T follicular helper cell (primary cell): ENCODE measurements around the gene YPEL5.
"Not testable (repeated sequence)": the region's sequence is repeated elsewhere in the genome, so short reads cannot be mapped to it uniquely, and the experiment has no call there.

ENCODE experiments used
- DNase-seq: peaks from one replicate; pipeline ENCODE4 v3.0.0-alpha.2; 2020; ENCODE audit warnings: low read depth

The YPEL5 gene

DNA sequence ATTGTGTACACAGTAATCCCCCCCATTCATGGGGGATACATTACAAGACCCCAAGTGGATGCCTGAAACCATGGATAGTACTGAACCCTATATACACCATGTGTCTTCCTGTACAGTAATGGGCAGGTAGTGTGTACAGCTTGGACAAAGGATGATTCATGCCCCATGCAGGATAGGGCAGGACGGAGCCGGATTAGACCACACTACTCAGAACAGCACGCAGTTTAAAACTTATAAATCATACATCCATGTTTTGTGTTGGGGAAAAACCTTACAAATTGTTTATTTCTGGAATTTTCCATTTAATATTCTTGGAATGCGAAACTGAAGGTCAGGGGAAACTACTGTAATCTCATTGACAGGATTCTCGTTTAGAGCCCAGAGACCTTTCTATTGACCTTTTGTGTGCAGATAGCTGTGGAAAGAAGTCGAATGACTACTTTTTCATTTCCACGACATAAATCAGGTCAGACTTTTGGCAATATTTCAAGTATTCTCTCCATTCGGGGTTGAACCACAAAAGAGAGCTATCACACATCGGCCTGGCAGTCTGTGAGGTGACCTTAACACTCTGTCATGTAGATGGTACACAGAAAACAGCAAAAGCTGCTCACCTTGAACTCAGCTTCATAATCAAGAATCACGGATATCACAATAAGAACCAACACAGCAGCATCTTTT lies 9.9 kb upstream of the YPEL5 start:
- DNase-seq, result no peak

GRCh38 chr2:30139131-30139870 lies 7.5 kb upstream of the YPEL5 start:
- DNase-seq, result no peak

DNA sequence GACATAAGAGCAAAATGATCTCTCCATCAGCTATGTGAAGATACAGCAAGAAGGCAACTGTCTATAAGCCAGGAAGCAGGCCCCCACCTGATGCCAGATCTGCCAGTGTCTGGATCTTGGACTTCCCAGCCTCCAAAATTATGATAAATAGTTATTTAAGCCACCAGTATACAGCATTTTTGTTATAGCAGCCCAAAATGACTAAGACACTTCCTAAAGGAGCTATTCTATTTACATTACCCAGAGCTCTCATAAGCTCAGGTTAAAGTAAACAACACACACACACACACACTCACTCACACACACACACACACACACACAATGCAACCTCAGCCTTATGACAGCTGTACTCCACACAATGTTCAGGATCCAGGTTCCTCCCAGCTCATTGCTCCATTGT lies 5.7 kb upstream of the YPEL5 start:
- no peak for DNase-seq

GRCh38 chr2:30144260-30144659 lies 2.5 kb upstream of the YPEL5 start:
- no peak for DNase-seq

DNA sequence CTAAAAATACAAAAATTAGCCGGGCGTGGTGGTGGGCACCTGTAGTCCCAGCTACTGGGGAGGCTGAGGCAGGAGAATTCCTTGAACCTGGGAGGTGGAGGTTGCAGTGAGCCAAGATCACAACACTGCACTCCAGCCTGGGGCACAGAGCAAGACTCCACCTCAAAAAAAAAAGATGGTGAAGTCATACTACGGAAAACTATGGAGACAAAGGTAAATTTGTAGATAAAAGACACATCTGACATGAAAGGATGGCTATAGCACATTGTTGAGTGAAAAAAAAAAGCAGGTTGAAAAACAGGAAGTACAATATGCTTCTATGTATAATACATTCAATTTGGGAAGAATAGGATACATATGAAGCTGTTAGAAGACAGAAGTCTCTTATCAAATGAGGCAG lies 1.9 kb upstream of the YPEL5 start:
- not testable (repeated sequence) for DNase-seq

DNA sequence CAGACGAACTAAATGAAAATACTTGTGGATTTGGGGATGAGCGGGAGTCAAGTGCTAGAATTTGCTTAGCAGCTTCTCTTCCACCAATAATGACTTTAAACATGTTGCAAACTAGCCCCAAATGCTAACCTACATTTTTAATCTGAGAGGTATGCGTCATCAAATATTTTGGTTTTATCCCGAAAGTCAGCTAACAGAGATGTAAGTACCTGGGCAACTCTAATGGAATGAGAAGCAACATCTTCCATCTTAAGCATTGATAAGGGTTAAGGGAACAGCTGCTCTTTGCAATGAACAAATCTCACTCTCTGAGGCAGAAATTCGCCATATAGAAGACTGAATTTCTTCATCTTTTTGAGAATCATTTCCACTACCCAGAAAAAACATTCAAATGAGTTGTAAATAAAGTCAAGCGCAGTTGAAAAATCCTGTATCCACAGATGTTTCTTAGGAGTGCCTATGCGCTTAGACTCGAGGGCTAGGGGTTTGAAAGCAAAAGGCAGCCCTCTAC lies 926 bp upstream of the YPEL5 start:
- no peak for DNase-seq

DNA sequence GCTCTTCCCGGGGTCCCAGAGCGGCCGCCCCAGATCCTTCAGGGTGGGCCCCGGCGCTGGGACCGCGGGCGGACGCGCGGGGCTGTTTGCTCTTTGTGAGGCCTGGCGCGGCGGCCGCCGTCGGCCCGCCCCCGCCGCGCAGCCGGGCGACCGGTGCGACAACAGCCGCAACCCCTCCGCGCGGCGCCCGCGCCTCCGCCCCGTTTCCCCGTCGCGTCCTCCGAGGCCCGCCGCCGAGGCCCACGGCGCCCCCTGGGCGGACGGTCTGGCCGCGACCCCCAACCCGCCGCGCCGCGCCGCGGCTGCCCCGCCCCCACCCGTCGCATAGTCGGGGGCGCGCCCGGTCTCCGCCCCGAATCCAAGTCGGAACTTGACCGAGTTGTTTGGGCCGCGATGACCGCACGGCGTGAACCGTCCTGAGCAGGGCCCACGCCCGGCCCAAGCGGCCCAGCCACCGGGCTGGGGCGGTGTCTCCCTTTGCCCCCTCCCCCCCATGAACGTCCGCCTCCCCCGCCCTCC lies 448 bp downstream of the YPEL5 start:
- no peak for DNase-seq

DNA sequence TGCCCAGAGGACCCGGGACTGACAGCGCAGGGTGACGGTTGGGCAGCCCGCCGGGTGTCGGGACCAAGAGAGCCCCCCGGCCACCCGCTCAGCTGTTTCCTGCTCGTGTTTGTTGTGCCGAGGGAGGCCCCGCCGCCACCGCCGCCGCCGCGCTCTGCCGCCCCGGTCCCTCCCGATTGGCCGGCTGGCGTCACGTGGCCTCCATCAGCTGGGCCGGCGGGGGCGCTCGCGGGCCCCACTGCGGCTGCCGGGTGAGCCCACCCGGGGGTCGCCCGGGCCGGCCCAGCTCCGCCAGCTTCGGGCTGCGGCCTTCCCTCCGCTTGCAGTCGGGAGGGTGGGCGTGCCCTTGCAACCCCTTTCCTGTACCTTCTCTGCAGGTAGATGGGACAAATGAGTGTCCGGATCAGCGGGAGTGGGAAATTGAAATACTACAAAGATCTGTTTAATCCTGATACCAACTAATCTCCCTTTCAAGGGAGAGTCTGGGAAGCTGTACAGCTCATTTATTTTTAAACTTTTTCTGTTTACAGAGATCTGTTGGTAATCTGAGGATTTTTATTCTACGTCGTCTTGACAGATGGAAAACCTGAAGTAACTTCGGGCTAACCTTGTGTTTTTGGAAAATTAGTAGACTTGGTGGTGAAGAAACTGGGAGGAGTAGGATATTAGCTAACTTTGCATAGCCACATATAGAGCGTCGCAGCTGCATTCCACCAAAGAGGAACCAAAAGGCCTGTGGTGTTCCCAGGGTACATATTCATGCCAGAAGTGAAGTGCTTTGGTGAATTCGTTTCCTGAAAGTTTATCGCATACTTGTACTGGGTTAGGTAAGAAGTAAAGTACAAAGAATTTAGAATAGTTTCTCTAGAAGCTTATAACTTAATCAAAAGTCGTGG lies 1.2 kb downstream of the YPEL5 start:
- DNase-seq, result peak; percentile 67

- no peak for DNase-seq
Observed at GRCh38 chr2:30148850-30149249, 2.0 kb downstream of the YPEL5 start.

DNA sequence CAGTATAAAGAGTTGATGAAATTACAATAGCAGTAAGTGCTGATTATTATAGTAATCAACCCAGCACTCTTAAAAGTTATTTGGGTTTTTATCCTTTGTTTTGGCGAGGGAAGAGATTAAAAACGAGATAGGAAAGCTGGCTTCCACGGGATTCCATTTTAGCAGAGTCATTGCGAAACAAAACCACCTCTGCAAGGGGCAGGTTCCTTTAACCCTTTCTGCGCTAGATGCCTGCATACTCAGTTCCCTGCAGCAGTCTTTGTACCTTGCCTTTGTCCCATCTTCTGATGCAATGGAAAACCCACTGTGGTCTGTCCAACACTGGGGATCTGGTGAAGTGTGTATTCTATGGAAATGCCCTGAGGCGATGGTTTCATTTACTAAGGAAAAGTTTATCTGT lies 2.7 kb downstream of the YPEL5 start:
- no peak for DNase-seq

DNA sequence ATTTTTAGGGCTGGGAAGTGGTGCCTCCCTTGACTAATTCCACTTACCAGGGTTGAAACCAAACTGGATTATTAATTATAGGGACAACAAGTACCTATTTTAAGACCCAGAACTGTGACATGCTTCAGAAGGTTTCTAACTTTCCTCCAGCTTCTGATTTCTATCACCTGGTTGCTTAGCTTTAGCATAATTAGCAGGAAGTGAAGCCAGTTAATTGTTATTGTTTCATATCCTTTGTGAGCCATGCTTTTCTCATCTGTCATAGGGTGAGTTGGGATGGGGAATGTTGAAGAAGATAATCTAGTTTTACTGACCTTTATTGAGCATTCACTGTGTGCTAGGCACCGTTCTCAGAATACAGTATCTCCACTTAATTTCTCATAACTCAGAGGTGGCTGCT lies 3.2 kb downstream of the YPEL5 start:
- no peak for DNase-seq

GRCh38 chr2:30150786-30151185 lies 4.0 kb downstream of the YPEL5 start:
- DNase-seq, result no peak

DNA sequence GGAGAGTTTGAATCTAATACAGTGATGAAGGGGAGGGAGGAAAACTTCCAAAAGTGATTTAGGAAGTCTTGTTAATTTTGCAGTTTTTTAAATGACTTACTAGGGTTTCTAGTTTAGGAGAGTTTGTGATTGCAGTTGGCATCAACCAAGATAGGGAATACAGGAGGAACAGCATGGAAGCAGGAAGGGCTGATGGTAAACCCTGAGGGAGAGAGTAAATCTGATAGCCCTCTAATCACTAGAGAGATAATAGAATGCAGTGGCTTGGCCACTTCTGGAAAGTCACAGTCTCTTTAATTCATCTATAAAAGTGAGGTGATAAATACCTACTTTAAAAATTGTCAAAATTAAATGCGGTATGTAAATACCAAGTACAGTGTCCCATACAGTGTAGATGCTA lies 5.6 kb downstream of the YPEL5 start:
- no peak for DNase-seq

- DNase-seq, result no peak
Observed at GRCh38 chr2:30155202-30155601, 8.4 kb downstream of the YPEL5 start.

DNA sequence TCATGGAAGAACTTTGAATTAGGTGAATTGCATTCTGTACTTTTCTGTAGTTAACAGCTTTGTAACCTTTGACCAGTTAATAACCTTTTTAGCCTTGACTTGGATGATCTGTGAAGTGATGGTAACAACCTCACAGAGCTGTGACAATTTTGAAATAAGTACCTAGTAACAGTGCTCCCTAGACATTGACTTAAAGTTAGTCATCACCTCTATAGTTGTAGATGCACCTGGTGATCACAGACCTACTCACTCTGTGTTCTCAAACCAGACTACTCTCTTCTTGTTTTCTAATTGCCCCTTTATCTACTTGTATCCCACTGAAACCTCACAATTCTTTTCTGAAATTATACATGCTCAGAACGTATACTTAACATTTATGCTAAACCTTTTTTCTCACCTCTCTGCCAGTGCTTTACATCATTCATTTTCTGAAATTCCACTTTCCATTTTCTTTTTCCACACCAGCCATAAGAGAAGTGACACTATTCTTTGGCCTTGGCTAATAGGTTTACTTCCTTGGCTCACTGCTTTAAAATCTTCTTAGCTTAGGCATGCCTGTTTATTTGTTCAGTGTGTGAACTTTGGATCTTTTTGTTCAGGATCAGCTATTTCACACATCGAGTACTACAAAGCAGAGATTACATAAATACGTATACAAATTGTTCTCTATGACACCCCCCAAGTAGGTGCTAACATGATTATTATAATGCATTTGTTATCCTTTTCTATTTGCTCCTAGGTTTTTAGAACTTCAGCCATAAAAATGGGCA lies 9.3 kb downstream of the YPEL5 start:
- DNase-seq, result no peak

DNA sequence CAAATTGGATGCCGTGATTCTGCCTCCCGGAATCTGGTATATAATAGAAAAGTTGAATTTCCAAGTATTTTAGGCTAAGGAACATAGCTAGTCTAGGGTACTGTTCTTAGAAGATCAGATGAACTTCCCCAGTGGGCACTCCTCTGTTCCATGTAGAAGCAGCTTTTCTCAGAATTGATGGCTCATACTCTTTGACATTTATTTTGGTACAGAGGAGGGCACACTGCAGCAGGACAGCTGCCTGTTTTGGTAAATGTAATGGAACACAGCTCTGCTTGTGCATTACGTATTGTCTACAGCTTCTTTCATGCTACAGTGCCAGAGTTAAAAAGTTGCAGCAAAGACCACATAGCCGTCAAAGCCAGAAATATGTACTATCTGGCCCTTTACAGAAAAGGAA lies 10.8 kb downstream of the YPEL5 start:
- DNase-seq, result no peak

GRCh38 chr2:30159766-30160165 lies 13.0 kb downstream of the YPEL5 start:
- DNase-seq, result no peak

DNA sequence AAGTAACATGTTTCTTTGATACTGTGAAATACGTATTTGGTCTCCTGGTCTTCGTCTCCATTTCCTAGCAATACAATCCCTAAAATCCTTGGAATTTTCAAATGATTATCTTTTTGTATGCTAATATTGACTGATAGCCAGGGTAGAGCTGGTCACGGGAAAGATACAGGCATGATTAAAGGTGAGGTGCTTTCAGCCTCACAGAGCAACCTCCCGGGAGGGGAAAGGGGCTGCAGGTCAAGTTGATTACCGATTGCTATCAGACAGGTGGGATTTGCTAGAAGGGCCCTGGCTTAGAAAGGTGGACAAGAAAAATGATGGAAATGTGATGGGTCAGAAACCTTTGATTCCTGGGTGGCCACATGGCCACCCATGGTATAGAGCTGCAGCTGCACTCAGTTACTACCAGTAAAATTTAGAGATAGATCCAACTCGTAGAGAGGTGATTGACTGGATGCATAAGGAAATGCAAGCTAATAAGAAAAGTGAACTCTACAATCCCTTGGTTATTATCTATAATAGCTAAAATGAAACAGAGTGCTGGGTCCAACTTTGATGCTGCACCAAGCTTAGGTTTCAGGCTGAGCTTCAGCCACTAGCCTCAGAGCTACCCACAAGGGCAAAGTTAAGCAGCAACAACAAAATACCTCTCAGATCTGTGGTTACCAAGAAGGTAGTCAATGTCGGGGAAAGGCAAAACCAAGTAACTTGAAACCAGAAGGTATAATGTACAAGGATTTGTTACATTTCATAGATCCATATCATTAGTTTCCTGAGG lies 15.3 kb downstream of the YPEL5 start:
- no peak for DNase-seq

DNA sequence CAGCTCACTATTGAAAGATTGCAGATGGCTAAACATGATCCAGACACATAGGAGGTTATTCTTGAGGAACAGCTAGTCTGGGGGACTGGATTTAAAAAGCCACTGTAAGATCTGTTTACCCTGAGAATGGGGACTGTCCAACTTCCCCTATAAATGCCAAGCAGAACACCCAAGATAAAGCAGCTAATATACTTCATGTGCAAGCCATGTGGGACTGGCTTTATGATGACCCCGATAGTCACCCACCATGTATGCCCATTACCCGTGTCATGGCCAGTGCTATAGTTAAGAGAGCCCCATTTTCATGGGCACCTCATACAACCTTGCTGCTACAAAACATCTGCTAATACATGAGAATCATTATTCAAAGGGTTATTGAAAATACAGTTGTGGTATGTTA lies 16.0 kb downstream of the YPEL5 start:
- DNase-seq, result no peak

GRCh38 chr2:30164131-30164925 lies 17.5 kb downstream of the YPEL5 start:
- DNase-seq, result no peak
